ENCODE results near the gene AACS.
"Not testable (repeated sequence)": the region's sequence is repeated elsewhere in the genome, so short reads cannot be mapped to it uniquely, and the experiment has no call there.

AACS gene

DNA sequence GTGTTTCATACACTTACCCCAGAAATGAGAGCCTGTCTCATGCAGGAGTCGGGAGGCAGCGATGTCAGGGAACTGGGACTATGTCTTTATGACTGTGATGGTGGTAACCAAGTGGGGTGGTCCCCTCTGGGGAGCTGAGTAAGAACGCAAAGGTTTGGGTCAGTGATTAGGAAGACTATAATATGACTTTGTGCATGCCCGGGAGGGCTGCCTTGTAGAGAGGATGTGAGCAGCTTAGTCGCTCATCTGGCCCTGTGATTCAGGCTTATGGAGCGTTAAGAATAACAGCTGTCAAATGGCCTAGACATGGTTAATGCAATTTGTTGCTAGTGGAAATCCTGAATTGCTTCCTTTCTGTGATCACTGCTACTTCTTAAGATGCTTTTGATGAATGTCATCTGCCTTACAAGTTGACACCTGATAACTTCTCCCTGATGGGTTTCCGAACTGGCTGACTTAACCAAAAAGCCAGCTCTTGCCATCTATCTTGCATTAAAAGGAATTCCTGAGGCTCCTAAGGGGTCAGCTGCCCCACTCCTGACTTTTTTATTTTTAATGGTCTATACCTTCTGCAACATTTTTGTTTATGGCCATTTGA, 35.4 kb upstream of the AACS start:
- no CpG with 5 or more reads among the region's 7 CpGs for WGBS (ENCODE audit: extremely low coverage, insufficient coverage, low lambda C conversion rate)
- Histone ChIP-seq H3K4me2 (ENCODE audit: low read length) (no peak overlapping the region), H3K56ac (ENCODE audit: low read length) (no peak overlapping the region), H3K79me2 (ENCODE audit: control insufficient read depth, insufficient read depth, low read length) (no peaks in the 10 kb centered on the region), H3K27me3 (ENCODE audit: insufficient read depth, low read length, poor library complexity) (no peaks in the 10 kb centered on the region), H3K4ac (ENCODE audit: low read depth, low read length) (no peak overlapping the region), H3K4me3 (ENCODE audit: low read length) (no peak overlapping the region), H3K9ac (ENCODE audit: low read length) (no peak overlapping the region), H2AK5ac (ENCODE audit: low read length) (no peak overlapping the region), H2BK5ac (ENCODE audit: low read length) (no peak overlapping the region), H3K79me1 (ENCODE audit: low read length) (no peaks in the 10 kb centered on the region), H3K23ac (ENCODE audit: low read length) (no peak overlapping the region), H2BK120ac (ENCODE audit: low read depth, low read length) (no peak overlapping the region), H4K8ac (ENCODE audit: low read depth, low read length) (no peak overlapping the region), H2BK15ac (replicated peaks; ENCODE audit: low read depth) (no peak overlapping the region), H3K4me1 (ENCODE audit: control insufficient read depth, low read depth, low read length) (no peaks in the 10 kb centered on the region), H4K5ac (ENCODE audit: low read length) (no peak overlapping the region), H3K36me3 (ENCODE audit: control insufficient read depth, insufficient read depth, low read length) (no peaks in the 10 kb centered on the region), H3K27ac (ENCODE audit: low read depth, low read length) (no peak overlapping the region), H3K18ac (ENCODE audit: low read length) (no peak overlapping the region)
- peak; percentile 47 for DNase-seq

DNA sequence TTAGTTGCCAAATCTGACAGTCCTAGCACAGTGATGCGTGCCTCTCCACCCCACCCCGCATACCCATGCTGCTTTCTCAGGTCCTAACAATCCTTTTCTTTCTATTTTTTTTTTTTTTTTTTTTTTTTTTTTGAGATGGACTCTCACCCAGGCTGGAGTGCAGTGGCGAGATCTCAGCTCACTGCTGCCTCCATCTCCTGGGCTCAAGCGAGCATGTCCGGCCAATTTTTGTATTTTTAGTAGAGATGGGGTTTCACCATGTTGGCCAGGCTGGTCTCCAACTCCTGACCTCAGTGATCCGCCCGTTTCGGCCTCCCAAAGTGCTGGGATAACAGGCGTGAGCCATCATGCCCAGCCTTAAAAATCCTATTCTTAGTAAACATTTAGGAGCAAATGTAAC, 33.8 kb upstream of the AACS start:
- not testable (repeated sequence) for DNase-seq; H3K56ac ChIP-seq (ENCODE audit: low read length); H3K23ac ChIP-seq (ENCODE audit: low read length); H2AK5ac ChIP-seq (ENCODE audit: low read length); H2BK120ac ChIP-seq (ENCODE audit: low read depth, low read length); H3K79me2 ChIP-seq (ENCODE audit: control insufficient read depth, insufficient read depth, low read length); H2BK15ac ChIP-seq (replicated peaks; ENCODE audit: low read depth); H4K8ac ChIP-seq (ENCODE audit: low read depth, low read length); H3K4me2 ChIP-seq (ENCODE audit: low read length); H3K9ac ChIP-seq (ENCODE audit: low read length); H3K79me1 ChIP-seq (ENCODE audit: low read length); H3K36me3 ChIP-seq (ENCODE audit: control insufficient read depth, insufficient read depth, low read length); H3K4ac ChIP-seq (ENCODE audit: low read depth, low read length); H2BK5ac ChIP-seq (ENCODE audit: low read length); H3K4me1 ChIP-seq (ENCODE audit: control insufficient read depth, low read depth, low read length); H3K18ac ChIP-seq (ENCODE audit: low read length); H3K4me3 ChIP-seq (ENCODE audit: low read length); H3K27me3 ChIP-seq (ENCODE audit: insufficient read depth, low read length, poor library complexity); H4K5ac ChIP-seq (ENCODE audit: low read length); H3K27ac ChIP-seq (ENCODE audit: low read depth, low read length)
- WGBS (ENCODE audit: extremely low coverage, insufficient coverage, low lambda C conversion rate) = no CpG with 5 or more reads among the region's 9 CpGs

DNA sequence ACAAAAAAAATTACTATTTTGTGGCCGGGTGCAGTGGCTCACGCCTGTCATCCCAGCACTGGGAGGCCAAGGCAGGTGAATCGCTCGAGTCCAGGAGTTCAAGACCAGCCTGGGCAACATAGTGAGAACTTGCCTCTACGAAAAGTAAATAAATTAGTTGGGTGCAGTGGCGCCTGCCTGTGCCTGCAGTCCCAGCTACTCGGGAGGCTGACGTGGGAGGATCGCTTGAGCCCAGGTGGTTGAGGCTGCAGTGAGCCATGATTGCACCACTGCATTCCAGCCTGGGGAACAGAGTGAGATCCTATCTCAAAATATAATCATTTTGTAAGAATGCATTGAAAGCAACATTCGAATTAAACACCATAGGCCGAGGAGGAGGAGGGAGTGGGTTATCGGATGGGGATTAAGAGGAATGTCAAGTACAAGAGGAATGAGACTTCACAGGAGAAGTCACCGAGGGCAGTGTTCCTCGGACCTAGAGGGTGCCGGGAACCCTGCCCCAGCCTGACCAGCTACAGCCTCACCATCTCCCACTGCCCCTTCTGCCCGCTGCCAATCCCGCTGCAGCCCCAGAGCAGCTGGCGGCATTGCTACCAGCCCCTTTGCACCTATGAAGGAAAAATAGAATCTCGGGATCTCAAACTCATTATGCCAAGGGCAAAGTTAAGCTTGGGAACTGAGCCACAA, 32.6 kb upstream of the AACS start:
- H3K4me3 ChIP-seq (ENCODE audit: low read length) = no peak overlapping the region
- H4K8ac ChIP-seq (ENCODE audit: low read depth, low read length) = no peak overlapping the region
- no peak for DNase-seq
- H3K18ac ChIP-seq (ENCODE audit: low read length) = no peak overlapping the region
- WGBS (ENCODE audit: extremely low coverage, insufficient coverage, low lambda C conversion rate) = 100% methylated on average over 1 of the region's 19 CpGs
- H3K79me1 ChIP-seq (ENCODE audit: low read length) = no peaks in the 10 kb centered on the region
- H2BK120ac ChIP-seq (ENCODE audit: low read depth, low read length) = no peak overlapping the region
- no peak overlapping the region for H4K5ac ChIP-seq (ENCODE audit: low read length)
- no peak overlapping the region for H2BK5ac ChIP-seq (ENCODE audit: low read length)
- no peak overlapping the region for H2BK15ac ChIP-seq (replicated peaks; ENCODE audit: low read depth)
- H3K4ac ChIP-seq (ENCODE audit: low read depth, low read length) = no peak overlapping the region
- no peaks in the 10 kb centered on the region for H3K79me2 ChIP-seq (ENCODE audit: control insufficient read depth, insufficient read depth, low read length)
- no peak overlapping the region for H3K23ac ChIP-seq (ENCODE audit: low read length)
- no peak overlapping the region for H2AK5ac ChIP-seq (ENCODE audit: low read length)
- no peaks in the 10 kb centered on the region for H3K4me1 ChIP-seq (ENCODE audit: control insufficient read depth, low read depth, low read length)
- H3K56ac ChIP-seq (ENCODE audit: low read length) = no peak overlapping the region
- H3K27ac ChIP-seq (ENCODE audit: low read depth, low read length) = no peak overlapping the region
- no peak overlapping the region for H3K4me2 ChIP-seq (ENCODE audit: low read length)
- no peaks in the 10 kb centered on the region for H3K36me3 ChIP-seq (ENCODE audit: control insufficient read depth, insufficient read depth, low read length)
- no peak overlapping the region for H3K9ac ChIP-seq (ENCODE audit: low read length)
- H3K27me3 ChIP-seq (ENCODE audit: insufficient read depth, low read length, poor library complexity) = no peaks in the 10 kb centered on the region

DNA sequence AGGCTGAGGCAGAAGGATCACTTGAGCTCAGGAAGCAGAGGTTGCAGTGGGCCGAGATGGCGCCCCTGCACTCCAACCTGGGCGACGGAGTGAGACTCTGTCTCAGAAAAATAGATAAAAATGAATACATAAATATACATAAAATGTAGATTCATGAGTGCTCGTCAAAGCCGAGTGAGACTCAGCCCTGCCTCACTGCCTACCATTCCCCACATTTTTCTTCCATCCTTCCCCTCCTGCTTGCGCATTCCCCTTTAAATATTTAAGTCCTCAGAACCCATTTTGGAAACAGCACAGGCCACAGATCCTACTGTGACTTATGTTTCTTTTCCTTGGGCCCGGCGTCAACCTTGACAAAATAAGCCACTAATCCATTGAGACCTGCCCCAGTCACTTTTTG, 31.9 kb upstream of the AACS start:
- Histone ChIP-seq H3K4me1 (ENCODE audit: control insufficient read depth, low read depth, low read length) (no peaks in the 10 kb centered on the region), H3K27ac (ENCODE audit: low read depth, low read length) (no peak overlapping the region), H3K56ac (ENCODE audit: low read length) (no peak overlapping the region), H2BK15ac (replicated peaks; ENCODE audit: low read depth) (no peak overlapping the region), H3K18ac (ENCODE audit: low read length) (no peak overlapping the region), H3K36me3 (ENCODE audit: control insufficient read depth, insufficient read depth, low read length) (no peaks in the 10 kb centered on the region), H2BK120ac (ENCODE audit: low read depth, low read length) (no peak overlapping the region), H4K5ac (ENCODE audit: low read length) (no peak overlapping the region), H3K79me1 (ENCODE audit: low read length) (no peaks in the 10 kb centered on the region), H4K8ac (ENCODE audit: low read depth, low read length) (no peak overlapping the region), H3K4ac (ENCODE audit: low read depth, low read length) (no peak overlapping the region), H2AK5ac (ENCODE audit: low read length) (no peak overlapping the region), H3K9ac (ENCODE audit: low read length) (no peak overlapping the region), H3K23ac (ENCODE audit: low read length) (no peak overlapping the region), H2BK5ac (ENCODE audit: low read length) (no peak overlapping the region), H3K4me3 (ENCODE audit: low read length) (no peak overlapping the region), H3K79me2 (ENCODE audit: control insufficient read depth, insufficient read depth, low read length) (no peaks in the 10 kb centered on the region), H3K27me3 (ENCODE audit: insufficient read depth, low read length, poor library complexity) (no peaks in the 10 kb centered on the region), H3K4me2 (ENCODE audit: low read length) (no peak overlapping the region)
- DNase-seq = no peak
- WGBS (ENCODE audit: extremely low coverage, insufficient coverage, low lambda C conversion rate) = no CpG with 5 or more reads among the region's 9 CpGs

DNA sequence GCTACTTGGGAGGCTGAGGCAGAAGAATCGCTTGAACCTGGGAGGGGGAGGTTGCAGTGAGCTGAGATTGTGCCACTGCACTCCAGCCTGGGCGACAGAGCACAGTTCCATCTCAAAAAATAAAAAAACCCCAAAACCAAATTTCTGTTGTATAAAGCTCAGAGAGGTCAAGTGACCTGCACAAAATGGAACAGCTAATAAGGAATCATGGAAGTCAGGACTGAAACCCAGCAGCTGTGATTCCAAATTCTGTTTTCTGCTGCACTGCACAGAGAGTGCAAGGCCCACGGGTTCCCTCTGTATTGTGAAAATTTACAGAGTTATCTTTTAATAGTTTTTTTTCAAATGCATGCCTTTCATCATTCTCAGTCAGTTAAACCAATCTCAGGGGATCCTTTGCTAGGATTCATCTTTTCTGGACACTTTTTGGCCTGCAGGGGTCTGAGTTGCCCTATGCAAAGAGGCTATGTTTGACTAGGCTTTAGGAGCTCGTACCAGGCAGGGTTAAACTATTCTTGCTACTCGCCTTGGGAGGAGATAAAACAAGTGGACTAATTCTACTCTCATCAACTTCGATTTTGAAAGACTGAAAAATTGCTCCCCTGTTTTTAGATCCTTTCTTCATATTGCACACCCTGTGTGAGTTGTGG, 26.1 kb upstream of the AACS start:
- Histone ChIP-seq H3K36me3 (ENCODE audit: control insufficient read depth, insufficient read depth, low read length) (no peaks in the 10 kb centered on the region), H3K4me1 (ENCODE audit: control insufficient read depth, low read depth, low read length) (no peaks in the 10 kb centered on the region), H3K4ac (ENCODE audit: low read depth, low read length) (no peak overlapping the region), H2BK120ac (ENCODE audit: low read depth, low read length) (no peak overlapping the region), H3K27ac (ENCODE audit: low read depth, low read length) (no peak overlapping the region), H3K56ac (ENCODE audit: low read length) (no peak overlapping the region), H4K5ac (ENCODE audit: low read length) (no peak overlapping the region), H3K79me1 (ENCODE audit: low read length) (no peaks in the 10 kb centered on the region), H3K79me2 (ENCODE audit: control insufficient read depth, insufficient read depth, low read length) (no peaks in the 10 kb centered on the region), H3K4me2 (ENCODE audit: low read length) (no peak overlapping the region), H2BK15ac (replicated peaks; ENCODE audit: low read depth) (no peak overlapping the region), H3K4me3 (ENCODE audit: low read length) (no peak overlapping the region), H2BK5ac (ENCODE audit: low read length) (no peak overlapping the region), H3K9ac (ENCODE audit: low read length) (no peak overlapping the region), H2AK5ac (ENCODE audit: low read length) (no peak overlapping the region), H3K18ac (ENCODE audit: low read length) (no peak overlapping the region), H3K23ac (ENCODE audit: low read length) (no peak overlapping the region), H3K27me3 (ENCODE audit: insufficient read depth, low read length, poor library complexity) (no peaks in the 10 kb centered on the region), H4K8ac (ENCODE audit: low read depth, low read length) (no peak overlapping the region)
- no CpG with 5 or more reads among the region's 6 CpGs for WGBS (ENCODE audit: extremely low coverage, insufficient coverage, low lambda C conversion rate)
- DNase-seq = no peak

All from mesendoderm (in vitro differentiated cells).